Esophagus muscularis mucosa (tissue), 3 donors: ENCODE results near the gene MYB.

Source experiments
- CTCF ChIP-seq, 3 experiments: fragments of 200-600 bp in 2 of 3; fragments of 450-650 bp in 1 of 3; sonication (generic) in 2 of 3; IDR thresholded peaks; one replicate each; pipeline ENCODE4 v1.5.1; 2017 to 2019; ENCODE audit warnings: antibody characterized with exemption in 3 of 3, mild to moderate bottlenecking in 2 of 3, moderate library complexity in 1 of 3
- POLR2AphosphoS5 ChIP-seq, 2 donors: sonication (generic); formaldehyde crosslinking; IDR thresholded peaks; one replicate each; pipeline ENCODE4 v1.6.1; 2017; ENCODE audit warnings: antibody characterized with exemption in 2 of 2

- TF ChIP-seq POLR2AphosphoS5 (IDR thresholded peaks at IDR 0.05) (no peak), CTCF (IDR thresholded peaks at IDR 0.05) (no peak)
Observed at GRCh38 chr6:135192256-135193174, 11.4 kb downstream of the MYB start.
